K562 (cell line): ENCODE data around the gene ETS1. TPM values are rescaled to one million over a fixed set of nuclear protein-coding genes. Genes with fewer than 3 reads are reported as not detected.

Experiments
- ATAC-seq: fragments of 200-7000 bp; cut with Tn5 transposase; 3 replicates; pipeline ENCODE4 v1.9.1; 2020; ENCODE audit warnings: moderate library complexity
- BruUV-seq: library from RNA; stranded (reverse); fragments of 400-500 nt; replicated peaks from 2 replicates; lab custom pipeline; 2021; lab: Mats Ljungman, UMichigan
- CTCF ChIA-PET: fragments of 300-600 bp; formaldehyde crosslinking; extraction: SDS; loops from one replicate; lab custom pipeline; 2021; ENCODE audit warnings: low intra/inter-chr PET ratio; lab: Yijun Ruan, JAX
- POLR2A ChIA-PET: fragments of 300-600, 350-650 bp; sonication (Branson Sonifier 250); formaldehyde crosslinking; extraction: SDS; loops from one replicate; lab custom pipeline; 2021; ENCODE audit warnings: antibody characterized with exemption, inconsistent platforms; lab: Yijun Ruan, JAX
- DNase-seq, 4 experiments: peaks; one replicate each; pipeline versions ENCODE4 v3.0.0 to v3.0.0-alpha.2; 2011 to 2018; ENCODE audit warnings: low spot score in 3 of 4, mixed read lengths in 3 of 4; ENCODE audit errors: extremely low read depth in 1 of 4
- FAIRE-seq: peaks from 2 replicates; lab custom pipeline; 2011; peaks lifted over from hg19 to GRCh38; lab: Jason Lieb, UNC
- H2AFZ ChIP-seq: 2 replicates; pipeline ENCODE4 v1.6.0; 2011; ENCODE audit warnings: low read depth, low read length, control low read depth, inconsistent platforms
- H3K27ac ChIP-seq: fragments of 200-600 bp; 3 replicates; pipeline ENCODE4 v1.8.0; 2011; ENCODE audit warnings: low read depth, mild to moderate bottlenecking, control low read depth, inconsistent platforms, low read length, moderate library complexity, mixed read lengths; ENCODE audit errors: extremely low read depth
- H3K27me3 ChIP-seq, 2 experiments: fragments of 300-600 bp in 1 of 2; 2 replicates in 1 of 2; 3 replicates in 1 of 2; pipeline versions ENCODE4 v1.6.0 to v1.8.0; 2011; ENCODE audit warnings: inconsistent platforms in 2 of 2, low read length in 2 of 2, mild to moderate bottlenecking in 1 of 2, mixed read lengths in 1 of 2, moderate library complexity in 1 of 2; ENCODE audit not compliant: control insufficient read depth in 2 of 2, insufficient read depth in 2 of 2
- H3K36me3 ChIP-seq: fragments of 300-600 bp; 3 replicates; pipeline ENCODE4 v1.8.0; 2011; ENCODE audit warnings: mild to moderate bottlenecking, low read length, inconsistent platforms; ENCODE audit not compliant: control insufficient read depth, insufficient read depth
- H3K4me1 ChIP-seq, 2 experiments: fragments of 200-600 bp in 1 of 2; replicated peaks in 1 of 2; 2 replicates in 1 of 2; 3 replicates in 1 of 2; pipeline versions ENCODE4 v1.5.1 to v1.8.0; 2011; ENCODE audit warnings: inconsistent platforms in 2 of 2, low read length in 2 of 2, mild to moderate bottlenecking in 1 of 2, mixed read lengths in 1 of 2, moderate library complexity in 1 of 2; ENCODE audit not compliant: control insufficient read depth in 2 of 2, insufficient read depth in 2 of 2
- H3K4me2 ChIP-seq: 2 replicates; pipeline ENCODE4 v1.6.1; 2011; ENCODE audit warnings: low read length, control low read depth, inconsistent platforms, mixed read lengths; ENCODE audit not compliant: insufficient read depth
- H3K4me3 ChIP-seq: fragments of 200-600 bp; sonication (generic), shearing (Covaris generic); 2 replicates; pipeline ENCODE4 v1.5.1; 2016; ENCODE audit warnings: control low read depth, inconsistent platforms
- H3K79me2 ChIP-seq: fragments of 200-600 bp; 3 replicates; pipeline ENCODE4 v1.8.0; 2011; ENCODE audit warnings: low read length, inconsistent platforms; ENCODE audit not compliant: control insufficient read depth, insufficient read depth
- H3K9ac ChIP-seq, 2 experiments: 2 replicates each; pipeline versions ENCODE4 v1.6.0 to v1.6.1; 2011; ENCODE audit warnings: low read depth in 2 of 2, low read length in 2 of 2, control low read depth in 1 of 2, inconsistent platforms in 1 of 2, mild to moderate bottlenecking in 1 of 2, mixed read lengths in 1 of 2; ENCODE audit not compliant: insufficient read depth in 1 of 2
- H3K9me1 ChIP-seq: one replicate; pipeline ENCODE4 v1.6.0; 2011; ENCODE audit warnings: inconsistent platforms, mild to moderate bottlenecking, low read length, moderate library complexity; ENCODE audit not compliant: control insufficient read depth, insufficient read depth
- H3K9me3 ChIP-seq: replicated peaks from 2 replicates; pipeline ENCODE4 v1.5.1; 2011; ENCODE audit warnings: low read depth, low read length, inconsistent platforms; ENCODE audit not compliant: control insufficient read depth, insufficient read depth
- H4K20me1 ChIP-seq: replicated peaks from 2 replicates; pipeline ENCODE4 v1.6.1; 2011; ENCODE audit warnings: low read length, inconsistent platforms, mixed read lengths; ENCODE audit not compliant: control insufficient read depth, insufficient read depth
- BRCA1 ChIP-seq, 2 experiments: fragments of 450-650 bp in 1 of 2; sonication (generic) in 1 of 2; formaldehyde crosslinking in 1 of 2; IDR thresholded peaks; 2 replicates each; pipeline versions ENCODE4 v1.5.0 to v1.6.1; 2017 to 2020; ENCODE audit warnings: mild to moderate bottlenecking in 1 of 2, missing genetic modification reagents in 1 of 2
- FOXO4 ChIP-seq: fragments of 450-650 bp; formaldehyde crosslinking; IDR thresholded peaks from 2 replicates; pipeline ENCODE4 v1.4.0; 2020; ENCODE audit warnings: mild to moderate bottlenecking, moderate library complexity
- KLF10 ChIP-seq: fragments of 250-450 bp; sonication (Bioruptor Pico); IDR thresholded peaks from 2 replicates; pipeline ENCODE4 v1.6.1; 2021; ENCODE audit warnings: matching md5 sums
- PCBP1 ChIP-seq: fragments of 200-400 bp; formaldehyde crosslinking; IDR thresholded peaks from 2 replicates; pipeline ENCODE4 v1.6.1; 2018; ENCODE audit warnings: mild to moderate bottlenecking, low read depth, low read length; ENCODE audit not compliant: poor library complexity, severe bottlenecking
- ZNF561 ChIP-seq: fragments of 450-650 bp; formaldehyde crosslinking; conservative IDR thresholded peaks from 2 replicates; pipeline ENCODE4 v1.4.0; 2020; ENCODE audit warnings: mild to moderate bottlenecking, moderate library complexity
- WGBS: fragments of 100-300 bp; shearing (Covaris generic); methylation state at CpG from one replicate; pipeline ENCODE4 v1.1.6; 2016; ENCODE audit warnings: low coverage, mixed read lengths; ENCODE audit not compliant: insufficient coverage; ENCODE audit errors: missing lambda C conversion rate; 5-methylcytosine and 5-hydroxymethylcytosine counted together
- in situ Hi-C: fragments of 300-500 bp; cut with MboI; formaldehyde crosslinking; loops from 4 replicates; pipeline ENCODE4 v1.15.0; 2018; ENCODE audit warnings: inconsistent platforms, mixed read lengths
- intact Hi-C: fragments of 100-400 bp; cut with micrococcal nuclease; formaldehyde crosslinking; loops from 2 replicates; pipeline ENCODE4 v1.14.2; 2022
- polyA plus RNA-seq, 8 experiments: library from polyadenylated mRNA; depleted of rRNA in 4 of 8; stranded (reverse) in 5 of 8; unstranded in 3 of 8; fragments of >200 nt; fragmentation: Nextera tagmentation in 2 of 8; fragmentation: Illumina TruSeq in 1 of 8; extraction: Ambion mirVana in 2 of 8; extraction: Trizol in 1 of 8; gene quantifications; 2 replicates each; pipeline versions ENCODE4 v1.2.1 to v1.2.3, GENCODE V29; 2011 to 2014; ENCODE audit warnings: inconsistent platforms in 1 of 8, missing spikeins in 1 of 8
- total RNA-seq, 7 experiments: library from RNA; depleted of rRNA in 6 of 7; stranded (reverse); fragments of >200 nt in 6 of 7; fragmentation: Illumina TruSeq in 2 of 7; extraction: Trizol in 2 of 7; gene quantifications; 2 replicates each; pipeline versions ENCODE4 v1.2.1 to v1.2.3, GENCODE V29; 2011 to 2021; ENCODE audit warnings: low replicate concordance in 1 of 7

ETS1 gene
- total and polyA plus RNA-seq, 9 of the 15 experiments (the other 6 are each of a cell fraction or from before 2014, with no cell fraction given), result 0.04 to 1.4 (median 0.23) TPM

- TF ChIP-seq KLF10 (no peak), BRCA1 (IDR thresholded peaks at IDR 0.05) (no peak), BRCA1 (CRISPR knock-in tag; IDR thresholded peaks at IDR 0.05) (no peak)
Measured at GRCh38 chr11:128563942-128564641, 23.3 kb downstream of the ETS1 start (continued).

DNA sequence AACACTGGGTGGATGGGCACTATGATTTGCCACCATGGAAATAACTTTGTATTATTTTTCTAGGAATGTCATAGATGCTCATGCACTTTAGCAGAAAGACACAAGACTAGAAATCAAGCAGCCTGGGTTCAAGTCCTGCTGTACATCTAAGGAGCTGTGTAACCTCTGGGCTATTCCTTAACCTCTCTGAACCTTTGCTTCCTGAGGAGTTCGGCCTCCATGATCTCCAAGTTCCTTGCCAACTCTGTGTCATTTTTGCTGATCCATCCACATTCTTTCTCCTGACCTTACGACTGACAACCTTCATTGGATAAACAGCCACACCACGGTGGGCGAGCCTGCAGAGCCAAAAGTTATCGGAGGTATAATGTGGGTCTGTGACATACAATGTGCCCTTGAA, 24.1 kb downstream of the ETS1 start:
- no peaks in the 10 kb centered on the region for H3K4me1 ChIP-seq
- no peaks in the 10 kb centered on the region for H3K9me3 ChIP-seq
- ATAC-seq (no peak), FAIRE-seq (no peak), DNase-seq (no peak)
- BruUV-seq, result no TSS peak
- no peaks in the 10 kb centered on the region for H3K79me2 ChIP-seq
- ChIA-PET POLR2A (interaction anchor here (0.6 kb wide), 1 partner anchor 15 kb away, joined by 3 read pairs; no protein-coding TSS in a partner anchor), CTCF (interaction anchor here (0.6 kb wide), 1 partner anchor 10 kb away, joined by 3 read pairs; no protein-coding TSS in a partner anchor)
- H3K4me2 ChIP-seq, result no peak overlapping the region
- no peaks in the 10 kb centered on the region for H3K9me1 ChIP-seq
- intact Hi-C loops, result no loop called here
- H2AFZ ChIP-seq, result no peak overlapping the region
- in situ Hi-C loops, result no loop called here
- H3K4me3 ChIP-seq, result no peak overlapping the region
- H4K20me1 ChIP-seq, result no peaks in the 10 kb centered on the region
- H3K9ac ChIP-seq, result no peak overlapping the region
- no peaks in the 10 kb centered on the region; a peak in 1 of 5 replicates for H3K27me3 ChIP-seq
- H3K27ac ChIP-seq, result no peak overlapping the region
- TF ChIP-seq FOXO4 (CRISPR knock-in tag) (no peak), ZNF561 (CRISPR knock-in tag) (no peak), PCBP1 (no peak)
- no peaks in the 10 kb centered on the region for H3K36me3 ChIP-seq
- 1% methylated on average over 5 of the region's 5 CpGs for WGBS
